Fibroblast of lung (primary cell): ENCODE data around the gene PCDHAC2. TPM values are rescaled to one million over a fixed set of nuclear protein-coding genes. Genes with fewer than 3 reads are reported as not detected.

Experiments
- DNase-seq, 2 donors: peaks; one replicate each; pipeline versions ENCODE4 v3.0.0 to v3.0.0-alpha.2; 2010; ENCODE audit warnings: low read depth in 2 of 2
- H2AFZ ChIP-seq: 2 replicates; pipeline ENCODE4 v1.5.1; 2012; ENCODE audit warnings: low read length, control low read depth, inconsistent platforms
- H3K27ac ChIP-seq: 2 replicates; pipeline ENCODE4 v1.5.1; 2011; ENCODE audit warnings: low read length, control low read depth; ENCODE audit not compliant: insufficient read depth
- H3K27me3 ChIP-seq: 2 replicates; pipeline ENCODE4 v1.5.1; 2011; ENCODE audit warnings: mild to moderate bottlenecking, low read length; ENCODE audit not compliant: control insufficient read depth, insufficient read depth
- H3K36me3 ChIP-seq: 2 replicates; pipeline ENCODE4 v1.5.1; 2011; ENCODE audit warnings: low read length; ENCODE audit not compliant: control insufficient read depth, insufficient read depth
- H3K4me1 ChIP-seq: 2 replicates; pipeline ENCODE4 v1.5.1; 2011; ENCODE audit warnings: low read length; ENCODE audit not compliant: control insufficient read depth, insufficient read depth; ENCODE audit errors: extremely low read depth
- H3K4me2 ChIP-seq: 2 replicates; pipeline ENCODE4 v1.5.1; 2011; ENCODE audit warnings: low read length, control low read depth; ENCODE audit not compliant: insufficient read depth; ENCODE audit errors: extremely low read depth
- H3K4me3 ChIP-seq, 4 experiments: fragments of 200-600 bp in 1 of 4; sonication (generic) in 1 of 4; replicated peaks in 1 of 4; 2 replicates each; pipeline ENCODE4 v1.5.1; 2011 to 2016; ENCODE audit warnings: low read length in 4 of 4, low read depth in 3 of 4, mild to moderate bottlenecking in 3 of 4, control low read depth in 2 of 4, inconsistent platforms in 1 of 4, mixed read lengths in 1 of 4; ENCODE audit not compliant: insufficient read depth in 1 of 4; ENCODE audit errors: control extremely low read depth in 1 of 4
- H3K79me2 ChIP-seq: 2 replicates; pipeline ENCODE4 v1.5.1; 2012; ENCODE audit warnings: mild to moderate bottlenecking, low read length, inconsistent platforms; ENCODE audit not compliant: control insufficient read depth, insufficient read depth
- H3K9ac ChIP-seq: 2 replicates; pipeline ENCODE4 v1.5.1; 2011; ENCODE audit warnings: mild to moderate bottlenecking, low read length, control low read depth; ENCODE audit not compliant: insufficient read depth
- H3K9me3 ChIP-seq: 2 replicates; pipeline ENCODE4 v1.5.1; 2012; ENCODE audit warnings: low read depth, low read length; ENCODE audit not compliant: control insufficient read depth, insufficient read depth
- H4K20me1 ChIP-seq: 2 replicates; pipeline ENCODE4 v1.5.1; 2011; ENCODE audit warnings: low read length; ENCODE audit not compliant: control insufficient read depth, insufficient read depth; ENCODE audit errors: extremely low read depth
- CTCF ChIP-seq, 2 donors: IDR thresholded peaks in 1 of 2; conservative IDR thresholded peaks in 1 of 2; 1 replicate in 1 of 2; 2 replicates in 1 of 2; pipeline ENCODE4 v1.5.1; 2011 to 2012; ENCODE audit warnings: low read length in 2 of 2, control low read depth in 1 of 2, inconsistent platforms in 1 of 2, low read depth in 1 of 2, mild to moderate bottlenecking in 1 of 2
- EZH2 ChIP-seq: IDR thresholded peaks from 2 replicates; pipeline ENCODE4 v1.5.1; 2012; ENCODE audit warnings: low read length, control low read depth, mild to moderate bottlenecking; ENCODE audit errors: missing control alignments
- polyA plus RNA-seq, 2 donors: library from polyadenylated mRNA; depleted of rRNA in 1 of 2; stranded (reverse) in 1 of 2; unstranded in 1 of 2; fragments of >200 nt; gene quantifications; 2 replicates each; pipeline ENCODE4 v1.2.1, GENCODE V29; 2011 to 2012; ENCODE audit warnings: missing spikeins in 1 of 2
- total RNA-seq: library from RNA; depleted of rRNA; stranded (reverse); fragments of >200 nt; gene quantifications from 2 replicates; pipeline ENCODE4 v1.2.1, GENCODE V29; 2014

The PCDHAC2 gene
- total and polyA plus RNA-seq, 2 donors (not counting 1 experiment from before 2014, with no cell fraction given) = 0.48 to 1.7 TPM

GRCh38 chr5:140934964-140935606 is 31.2 kb upstream of the PCDHAC2 start:
- DNase-seq = no peak
- H3K27me3 ChIP-seq = no peaks in the 10 kb centered on the region
- H3K27ac ChIP-seq = no peak overlapping the region
- H3K9ac ChIP-seq = no peak overlapping the region
- no peaks in the 10 kb centered on the region for H3K4me1 ChIP-seq
- no peaks in the 10 kb centered on the region for H3K79me2 ChIP-seq
- TF ChIP-seq EZH2 (no peak), CTCF (conservative IDR thresholded peaks at IDR 0.05 in 1 of 2, IDR thresholded peaks at IDR 0.05 in 1 of 2; ENCODE audit: low read depth in 1 of 2, low read length in 2 of 2) (no peak)
- H3K4me3 ChIP-seq = no peak overlapping the region
- H3K4me2 ChIP-seq = no peak overlapping the region
- H3K36me3 ChIP-seq = no peaks in the 10 kb centered on the region
- H3K9me3 ChIP-seq = no peaks in the 10 kb centered on the region
- H4K20me1 ChIP-seq = no peaks in the 10 kb centered on the region
- no peak overlapping the region for H2AFZ ChIP-seq

- H3K9me3 ChIP-seq = no peaks in the 10 kb centered on the region
- H2AFZ ChIP-seq = no peak overlapping the region
- H3K36me3 ChIP-seq = no peaks in the 10 kb centered on the region
- H3K79me2 ChIP-seq = no peaks in the 10 kb centered on the region
- no peak overlapping the region for H3K4me3 ChIP-seq
- H4K20me1 ChIP-seq = no peaks in the 10 kb centered on the region
- no peaks in the 10 kb centered on the region for H3K27me3 ChIP-seq
- DNase-seq = no peak
- no peak overlapping the region for H3K27ac ChIP-seq
- H3K9ac ChIP-seq = no peak overlapping the region
- H3K4me2 ChIP-seq = no peak overlapping the region
- H3K4me1 ChIP-seq = no peaks in the 10 kb centered on the region
- TF ChIP-seq CTCF (conservative IDR thresholded peaks at IDR 0.05 in 1 of 2, IDR thresholded peaks at IDR 0.05 in 1 of 2; ENCODE audit: low read depth in 1 of 2, low read length in 2 of 2) = no peak
- no peak for TF ChIP-seq EZH2
These were observed 19.7 kb upstream of the PCDHAC2 start for GRCh38 chr5:140946578-140946977.

- H3K79me2 ChIP-seq = no peaks in the 10 kb centered on the region
- H3K4me1 ChIP-seq = no peaks in the 10 kb centered on the region
- no peak overlapping the region for H3K9ac ChIP-seq
- no peaks in the 10 kb centered on the region for H3K9me3 ChIP-seq
- H3K36me3 ChIP-seq = no peaks in the 10 kb centered on the region
- TF ChIP-seq CTCF (conservative IDR thresholded peaks at IDR 0.05 in 1 of 2, IDR thresholded peaks at IDR 0.05 in 1 of 2; ENCODE audit: low read depth in 1 of 2, low read length in 2 of 2) (no peak), EZH2 (no peak)
- no peak overlapping the region for H3K4me2 ChIP-seq
- H2AFZ ChIP-seq = no peak overlapping the region
- H4K20me1 ChIP-seq = no peaks in the 10 kb centered on the region
- no peaks in the 10 kb centered on the region for H3K27me3 ChIP-seq
- H3K4me3 ChIP-seq = no peak overlapping the region
- no peak for DNase-seq
- no peak overlapping the region for H3K27ac ChIP-seq
These were observed 14.6 kb upstream of the PCDHAC2 start for GRCh38 chr5:140951636-140952035.
